ENCODE results near the gene SPINK5.
A peak's percentile ranks its signal among the peaks of the same experiment; 100 is the strongest.

Gene SPINK5

GRCh38 chr5:148094336-148094735 is 30.6 kb downstream of the SPINK5 start:
- no peak for DNase-seq (ENCODE audit: low spot score)

- no peak for DNase-seq (ENCODE audit: low spot score)
These were observed 40.4 kb downstream of the SPINK5 start for GRCh38 chr5:148104226-148104625.

- DNase-seq (ENCODE audit: low spot score) = no peak
These were observed 43.8 kb downstream of the SPINK5 start for GRCh38 chr5:148107608-148108007.

DNA sequence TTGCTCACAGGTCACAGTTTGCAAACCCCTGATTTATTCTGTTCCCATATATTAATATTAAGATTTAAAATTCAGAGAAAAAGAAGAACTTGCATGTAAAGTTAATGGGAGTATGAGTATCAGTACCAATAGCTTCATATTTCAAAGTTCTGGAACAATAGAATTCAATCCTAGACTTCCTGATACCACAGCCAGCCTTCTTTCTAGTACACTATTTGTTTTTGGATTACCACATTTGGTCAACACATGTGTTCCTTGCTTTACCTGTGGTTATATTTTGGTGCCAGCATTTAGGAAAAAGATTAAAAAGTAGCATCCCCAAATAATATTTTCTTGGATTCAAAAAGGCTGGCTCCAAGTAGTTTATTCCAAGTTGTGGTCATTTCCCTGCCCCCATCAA is 49.5 kb downstream of the SPINK5 start:
- no peak for DNase-seq (ENCODE audit: low spot score)

- no peak for DNase-seq (ENCODE audit: low spot score)
These were observed 56.5 kb downstream of the SPINK5 start for GRCh38 chr5:148120317-148120716.

GRCh38 chr5:148125641-148126040 is 61.9 kb downstream of the SPINK5 start:
- no peak for DNase-seq (ENCODE audit: low spot score)

DNA sequence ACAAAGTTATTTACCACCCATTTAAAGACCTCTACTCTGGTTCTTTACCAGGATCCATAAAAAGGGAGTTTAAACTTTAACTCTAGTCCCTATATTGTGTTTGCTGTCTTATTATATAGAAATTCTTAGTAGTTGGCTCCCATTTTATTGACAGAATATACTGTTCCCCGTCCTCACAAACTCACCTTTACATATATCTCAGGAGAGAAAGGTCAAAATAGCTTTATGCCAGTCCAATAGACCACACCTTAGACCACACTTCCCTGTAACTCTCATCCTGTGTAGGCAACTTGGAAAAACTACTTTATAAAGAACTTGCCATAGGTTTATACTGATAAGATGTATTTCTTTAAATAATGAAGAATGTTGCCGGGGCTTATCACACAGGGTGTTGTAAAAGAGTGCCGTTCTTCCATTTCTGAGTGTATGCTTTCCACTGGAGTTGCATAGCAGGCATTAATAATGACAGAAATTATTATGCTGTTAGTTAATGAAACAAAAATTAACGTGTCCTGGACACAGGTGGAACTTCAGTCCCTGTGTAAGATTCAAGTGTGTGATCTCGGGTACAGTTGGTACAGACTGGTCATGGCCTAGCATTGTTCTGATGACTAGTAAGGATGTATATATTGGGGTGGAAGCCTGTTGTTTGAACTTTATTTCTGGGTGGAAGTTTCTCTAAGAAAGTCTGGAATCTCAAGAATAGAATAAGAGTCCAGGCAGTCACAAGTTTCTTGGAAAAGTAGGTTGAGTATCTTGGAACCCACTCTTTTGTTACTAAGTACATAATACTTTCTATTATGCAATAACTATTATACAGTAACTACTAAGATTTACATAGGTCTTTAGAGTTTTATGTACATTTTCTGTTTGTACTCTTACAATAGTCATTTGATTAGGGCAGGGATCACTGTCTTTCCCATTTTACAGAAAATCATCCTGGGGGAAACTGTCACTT is 71.6 kb downstream of the SPINK5 start:
- DNase-seq (ENCODE audit: low spot score) = no peak

DNA sequence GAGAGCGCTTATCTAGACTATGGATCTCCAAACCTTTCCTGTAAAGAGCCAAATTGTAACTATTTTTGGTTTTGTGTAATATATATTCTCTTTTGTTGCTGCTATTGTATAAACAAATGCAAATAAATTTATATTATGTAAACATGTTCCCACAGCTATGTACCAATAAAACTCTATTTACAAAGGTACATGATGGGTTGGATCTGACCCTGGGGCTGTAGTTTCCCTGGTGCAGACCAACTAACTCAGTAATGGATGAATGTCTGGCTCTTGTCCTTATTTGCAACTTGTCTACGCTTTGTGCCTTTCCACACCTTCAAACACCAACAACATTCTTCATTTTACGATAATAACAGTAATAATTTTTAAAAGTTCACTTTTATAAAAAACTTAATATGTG is 77.1 kb downstream of the SPINK5 start:
- DNase-seq (ENCODE audit: low spot score) = no peak

DNA sequence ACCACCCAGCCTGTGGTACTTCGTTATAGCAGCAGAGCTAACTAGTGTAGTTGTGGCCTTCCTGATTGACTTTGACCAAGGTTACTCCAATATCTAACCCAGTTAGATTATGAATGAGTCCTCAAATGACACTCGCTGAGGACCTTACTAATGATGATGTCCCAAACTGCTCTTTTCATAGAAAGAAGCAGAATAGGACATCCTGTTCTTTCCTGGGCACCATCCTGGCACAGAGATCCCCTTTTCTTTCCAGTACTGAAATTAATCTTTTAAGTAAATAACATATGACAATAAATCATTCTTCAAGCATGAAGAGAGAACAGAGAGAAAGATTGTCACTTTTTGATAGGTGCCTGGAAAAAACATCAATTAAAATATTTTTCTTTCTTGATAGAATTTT is 77.9 kb downstream of the SPINK5 start:
- DNase-seq (ENCODE audit: low spot score) = no peak

DNA sequence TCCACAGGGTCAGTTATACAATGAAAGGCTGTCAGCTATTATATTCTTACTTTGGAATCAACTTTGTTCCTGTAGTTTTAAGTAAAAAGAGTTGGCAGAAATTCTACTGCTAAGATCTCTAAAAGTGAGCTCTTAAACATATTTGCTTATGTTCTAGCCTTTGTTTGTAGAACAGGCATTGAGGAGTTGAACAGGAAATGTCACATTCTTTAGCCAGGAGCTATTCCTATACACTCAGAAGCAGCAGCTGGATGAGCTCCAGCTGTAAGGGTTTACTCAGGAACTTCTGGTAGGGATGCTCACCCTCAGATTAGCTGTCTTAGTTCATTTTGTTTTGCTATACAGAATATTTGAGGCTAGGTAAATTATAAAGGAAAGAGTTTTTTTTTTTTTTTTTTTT is 82.1 kb downstream of the SPINK5 start:
- DNase-seq (ENCODE audit: low spot score) = no peak

DNA sequence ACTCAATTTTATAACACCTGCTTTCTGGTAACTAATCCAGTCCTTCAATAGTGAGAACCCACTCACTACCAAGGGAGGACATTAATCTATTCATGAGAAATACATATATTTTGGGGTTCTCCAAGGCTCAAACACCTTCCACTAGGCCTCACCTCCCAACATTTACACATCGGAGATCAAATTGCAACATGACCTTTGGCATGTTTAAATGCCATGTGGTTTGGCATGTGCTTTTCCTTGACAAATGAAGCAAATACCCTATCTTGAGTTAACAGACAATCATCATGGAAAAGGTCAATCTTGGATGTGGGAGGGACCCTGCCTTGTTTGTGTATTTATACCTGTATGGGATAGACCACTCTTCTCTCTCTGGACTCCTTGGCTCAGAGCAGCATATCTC is 82.7 kb downstream of the SPINK5 start:
- DNase-seq (ENCODE audit: low spot score) = no peak

- no peak for DNase-seq (ENCODE audit: low spot score)
These were observed 83.6 kb downstream of the SPINK5 start for GRCh38 chr5:148147415-148147814.

- no peak for DNase-seq (ENCODE audit: low spot score)
These were observed 88.1 kb downstream of the SPINK5 start for GRCh38 chr5:148151872-148152271.

- no peak for DNase-seq (ENCODE audit: low spot score)
These were observed 89.0 kb downstream of the SPINK5 start for GRCh38 chr5:148152781-148153180.

GRCh38 chr5:148156609-148157008 is 92.8 kb downstream of the SPINK5 start:
- no peak for DNase-seq (ENCODE audit: low spot score)

- DNase-seq (ENCODE audit: low spot score) = no peak
These were observed 98.3 kb downstream of the SPINK5 start for GRCh38 chr5:148162038-148162437.

- DNase-seq (ENCODE audit: low spot score) = no peak
These were observed 99.6 kb downstream of the SPINK5 start for GRCh38 chr5:148163345-148163744.

DNA sequence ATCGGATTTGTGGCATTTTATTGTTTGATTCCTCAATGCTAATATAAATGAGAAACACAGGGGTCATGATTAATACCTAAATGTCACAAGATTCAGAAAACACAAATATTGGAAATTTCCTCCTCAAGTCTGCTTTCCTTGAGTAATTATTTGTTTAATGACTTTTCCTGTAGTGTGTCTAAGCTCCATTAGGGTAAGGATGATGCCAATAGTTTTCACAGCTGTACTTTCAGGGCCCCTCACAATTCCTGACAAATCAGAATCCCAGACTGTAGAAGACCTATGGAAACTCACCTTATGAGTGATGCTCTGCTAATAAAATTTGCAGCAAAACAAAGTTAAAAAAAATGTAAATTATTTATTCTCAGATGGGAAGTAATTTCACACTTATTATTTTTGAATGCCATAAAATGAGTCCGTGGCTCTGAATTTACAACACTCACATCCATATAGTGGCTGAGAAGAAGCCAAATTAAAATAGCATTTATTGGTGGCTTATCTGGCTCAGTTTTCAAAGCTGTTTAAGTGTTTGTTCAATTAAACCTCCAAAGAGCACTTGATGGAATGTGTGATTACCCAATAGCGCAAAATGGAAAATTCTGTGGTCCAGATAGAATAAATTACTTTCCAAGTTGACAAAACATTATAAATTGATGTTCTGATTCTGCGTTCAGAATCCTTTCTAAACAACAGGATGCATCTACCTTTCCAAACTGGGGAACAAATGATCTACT is 102.9 kb downstream of the SPINK5 start:
- DNase-seq (ENCODE audit: low spot score) = no peak

- DNase-seq (ENCODE audit: low spot score) = no peak
These were observed 104.5 kb downstream of the SPINK5 start, which contains the start of gene SPINK14 for GRCh38 chr5:148168246-148168645. Gene SPINK14 (plus strand): TSS chr5:148168546. CDS start chr5:148169733, 1,187 bp downstream.

DNA sequence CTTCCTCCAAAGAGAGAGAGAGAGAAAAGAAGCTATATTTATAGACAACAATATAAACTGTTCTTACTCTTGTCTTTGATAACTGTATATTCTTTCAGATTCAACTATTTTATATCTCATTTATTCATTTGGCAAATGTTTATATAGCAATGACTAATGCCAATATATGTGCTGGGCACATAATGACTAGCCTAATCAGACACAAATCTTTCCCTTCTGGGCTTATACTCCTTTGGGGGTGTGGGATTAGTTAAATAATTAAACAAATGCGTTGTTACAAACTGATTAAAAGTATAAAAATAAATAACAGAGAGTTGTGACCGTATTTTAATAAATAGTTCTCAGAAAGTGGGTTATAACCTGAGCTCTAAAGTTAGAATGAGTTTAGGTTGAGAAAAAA is 108.6 kb downstream of the SPINK5 start:
- no peak for DNase-seq (ENCODE audit: low spot score)

- DNase-seq (ENCODE audit: low spot score) = no peak
These were observed 112.7 kb downstream of the SPINK5 start for GRCh38 chr5:148176480-148176879.

GRCh38 chr5:148177207-148177606 is 113.4 kb downstream of the SPINK5 start:
- no peak for DNase-seq (ENCODE audit: low spot score)

GRCh38 chr5:148179234-148179824 is 115.5 kb downstream of the SPINK5 start:
- peak; percentile 44 for DNase-seq (ENCODE audit: low spot score)

All from hematopoietic multipotent progenitor cell treated with erythropoietin and hydrocortisone succinate and interleukin-3 and kit ligand, for 17 days (in vitro differentiated cells).